ENCODE data around the gene CAMKMT.

The CAMKMT gene

GRCh38 chr2:44786817-44787214 lies 425.1 kb downstream of the CAMKMT start:
- TF ChIP-seq CTCF (IDR thresholded peaks at IDR 0.05; ENCODE audit: low read length, missing control alignments), result no peak
- no peak for DNase-seq (ENCODE audit: low read depth)
- H3K4me3 ChIP-seq (replicated peaks; ENCODE audit: low read depth, low read length), result no peak overlapping the region

GRCh38 chr2:44787663-44788062 lies 425.9 kb downstream of the CAMKMT start:
- no peak for TF ChIP-seq CTCF (IDR thresholded peaks at IDR 0.05; ENCODE audit: low read length, missing control alignments)
- DNase-seq (ENCODE audit: low read depth), result no peak
- no peak overlapping the region for H3K4me3 ChIP-seq (replicated peaks; ENCODE audit: low read depth, low read length)

- no peak overlapping the region for H3K4me3 ChIP-seq (replicated peaks; ENCODE audit: low read depth, low read length)
Measured at GRCh38 chr2:44789446-44789845, 427.7 kb downstream of the CAMKMT start.

GRCh38 chr2:44789971-44790721 lies 428.4 kb downstream of the CAMKMT start:
- no peak for DNase-seq (ENCODE audit: low read depth)
- H3K4me3 ChIP-seq (replicated peaks; ENCODE audit: low read depth, low read length), result no peak overlapping the region
- no peak for TF ChIP-seq CTCF (IDR thresholded peaks at IDR 0.05; ENCODE audit: low read length, missing control alignments)

More at GRCh38 chr2:44789446-44789845, 427.7 kb downstream of the CAMKMT start:
- DNase-seq (ENCODE audit: low read depth), result no peak
- TF ChIP-seq CTCF (IDR thresholded peaks at IDR 0.05; ENCODE audit: low read length, missing control alignments), result no peak

- no peak for TF ChIP-seq CTCF (IDR thresholded peaks at IDR 0.05; ENCODE audit: low read length, missing control alignments)
- peak; percentile 57 for DNase-seq (ENCODE audit: low read depth)
- no peak overlapping the region for H3K4me3 ChIP-seq (replicated peaks; ENCODE audit: low read depth, low read length)
Measured at GRCh38 chr2:44793322-44793870, 431.6 kb downstream of the CAMKMT start.

- no peak for DNase-seq (ENCODE audit: low read depth)
- TF ChIP-seq CTCF (IDR thresholded peaks at IDR 0.05; ENCODE audit: low read length, missing control alignments), result no peak
- H3K4me3 ChIP-seq (replicated peaks; ENCODE audit: low read depth, low read length), result no peak overlapping the region
Measured at GRCh38 chr2:44796771-44797170, 435.0 kb downstream of the CAMKMT start.
